Tibial nerve (tissue), 4 donors: ENCODE results near the gene USP34. TPM values are rescaled to one million over a fixed set of nuclear protein-coding genes. Genes with fewer than 3 reads are reported as not detected.

ENCODE experiments used
- DNase-seq, 2 donors: peaks; one replicate each; pipeline ENCODE4 v3.0.0-alpha.2; 2019; ENCODE audit warnings: low spot score in 2 of 2
- H3K27ac ChIP-seq, 4 donors: fragments of 200-600 bp; sonication (generic) in 3 of 4; one replicate each; pipeline ENCODE4 v1.5.1; 2017 to 2019; ENCODE audit warnings: mild to moderate bottlenecking in 1 of 4
- H3K27me3 ChIP-seq, 2 donors: fragments of 200-600 bp; sonication (generic) in 1 of 2; one replicate each; pipeline versions ENCODE4 v1.5.1 to v1.6.0; 2017 to 2019
- H3K36me3 ChIP-seq, 3 donors: fragments of 200-600 bp; sonication (generic); one replicate each; pipeline ENCODE4 v1.5.1; 2018 to 2019
- H3K4me1 ChIP-seq, 4 donors: fragments of 200-600 bp; sonication (generic) in 3 of 4; one replicate each; pipeline ENCODE4 v1.5.1; 2017 to 2019
- H3K4me3 ChIP-seq, 4 donors: fragments of 200-600 bp; sonication (generic) in 3 of 4; one replicate each; pipeline ENCODE4 v1.5.1; 2017 to 2019; ENCODE audit warnings: mild to moderate bottlenecking in 1 of 4, moderate library complexity in 1 of 4
- H3K9me3 ChIP-seq, 4 donors: fragments of 200-600 bp; sonication (generic) in 3 of 4; one replicate each; pipeline ENCODE4 v1.5.1; 2017 to 2019
- CTCF ChIP-seq, 5 experiments: fragments of 200-600 bp in 3 of 5; fragments of 450-650 bp in 2 of 5; sonication (generic) in 3 of 5; IDR thresholded peaks; one replicate each; pipeline ENCODE4 v1.5.1; 2016 to 2019; ENCODE audit warnings: antibody characterized with exemption in 5 of 5, mild to moderate bottlenecking in 3 of 5, moderate library complexity in 2 of 5
- EP300 ChIP-seq, 2 donors: sonication (generic); formaldehyde crosslinking; IDR thresholded peaks; one replicate each; pipeline ENCODE4 v1.6.1; 2017; ENCODE audit warnings: antibody characterized with exemption in 2 of 2, mild to moderate bottlenecking in 1 of 2
- POLR2A ChIP-seq, 2 donors: fragments of 450-650 bp; IDR thresholded peaks; one replicate each; pipeline ENCODE4 v1.6.1; 2017; ENCODE audit warnings: antibody characterized with exemption in 2 of 2, mild to moderate bottlenecking in 2 of 2, moderate library complexity in 2 of 2
- WGBS, 2 donors: methylation state at CpG; one replicate each; pipeline ENCODE4 v1.1.5; 2018; 5-methylcytosine and 5-hydroxymethylcytosine counted together
- total RNA-seq, 4 donors: library from RNA; depleted of rRNA; stranded (reverse); fragments of >200 nt; gene quantifications; one replicate each; pipeline ENCODE4 v1.1.0, GENCODE V29; 2016

USP34 gene
- total RNA-seq, 4 donors from 2014 or later: 114 to 211 (median 148) TPM

- WGBS, 2 donors: 91 to 94% methylated on average over 7 of the region's 7 CpGs
- H3K27ac ChIP-seq: no peak overlapping the region
Observed at GRCh38 chr2:61443342-61444041, 27.4 kb downstream of the USP34 start.

GRCh38 chr2:61439241-61440002 lies 31.5 kb downstream of the USP34 start:
- WGBS, 2 donors: 85 to 88% methylated on average over 5 to 6 of the region's 7 CpGs
- no peak overlapping the region for H3K4me3 ChIP-seq
- peaks cover 0 to 10% (median 0%) of the 10 kb centered on the region in 4 donors for H3K9me3 ChIP-seq
- no peak for DNase-seq
- TF ChIP-seq CTCF (IDR thresholded peaks at IDR 0.05): no peak
- no peak for TF ChIP-seq EP300 (IDR thresholded peaks at IDR 0.05)
- TF ChIP-seq POLR2A (IDR thresholded peaks at IDR 0.05): no peak
- H3K36me3 ChIP-seq: peaks cover 0 to 10% (median 0%) of the 10 kb centered on the region in 3 donors
- no peak overlapping the region for H3K27ac ChIP-seq
- H3K27me3 ChIP-seq: no peaks in the 10 kb centered on the region
- H3K4me1 ChIP-seq: peaks cover 0 to 30% (median 0%) of the 10 kb centered on the region in 4 donors

More at GRCh38 chr2:61443342-61444041, 27.4 kb downstream of the USP34 start:
- no peaks in the 10 kb centered on the region for H3K27me3 ChIP-seq
- no peak for DNase-seq
- peaks cover 0 to 30% (median 0%) of the 10 kb centered on the region in 4 donors for H3K4me1 ChIP-seq
- no peak overlapping the region for H3K4me3 ChIP-seq
- no peaks in the 10 kb centered on the region for H3K9me3 ChIP-seq
- no peak for TF ChIP-seq POLR2A (IDR thresholded peaks at IDR 0.05)
- no peak for TF ChIP-seq EP300 (IDR thresholded peaks at IDR 0.05)
- no peak for TF ChIP-seq CTCF (IDR thresholded peaks at IDR 0.05)
- peaks cover 0 to 10% (median 0%) of the 10 kb centered on the region in 3 donors for H3K36me3 ChIP-seq

- Histone ChIP-seq H3K36me3 (peaks cover 0 to 10% (median 0%) of the 10 kb centered on the region in 3 donors), H3K27ac (no peak overlapping the region), H3K9me3 (peaks cover 0 to 10% (median 0%) of the 10 kb centered on the region in 4 donors), H3K4me1 (peaks cover 0 to 30% (median 0%) of the 10 kb centered on the region in 4 donors), H3K4me3 (no peak overlapping the region), H3K27me3 (no peaks in the 10 kb centered on the region)
- TF ChIP-seq POLR2A (IDR thresholded peaks at IDR 0.05) (no peak), CTCF (IDR thresholded peaks at IDR 0.05) (no peak), EP300 (IDR thresholded peaks at IDR 0.05) (no peak)
- DNase-seq: no peak
Observed at GRCh38 chr2:61438670-61439069, 32.2 kb downstream of the USP34 start.

- no peak for TF ChIP-seq POLR2A (IDR thresholded peaks at IDR 0.05)
- no peak for TF ChIP-seq EP300 (IDR thresholded peaks at IDR 0.05)
- TF ChIP-seq CTCF (IDR thresholded peaks at IDR 0.05): no peak
- Histone ChIP-seq H3K4me1 (peaks cover 0 to 25% (median 2%) of the 10 kb centered on the region in 4 donors), H3K4me3 (no peak overlapping the region), H3K27ac (no peak overlapping the region), H3K27me3 (no peaks in the 10 kb centered on the region), H3K36me3 (peaks cover 0 to 10% (median 0%) of the 10 kb centered on the region in 3 donors), H3K9me3 (peaks cover 0 to 10% (median 0%) of the 10 kb centered on the region in 4 donors)
- DNase-seq: no peak
- WGBS, 2 donors: 94 to 97% methylated on average over 4 of the region's 4 CpGs
Observed at GRCh38 chr2:61437170-61437569, 33.7 kb downstream of the USP34 start.

- TF ChIP-seq POLR2A (IDR thresholded peaks at IDR 0.05): no peak
- no peak for TF ChIP-seq EP300 (IDR thresholded peaks at IDR 0.05)
- no peak for TF ChIP-seq CTCF (IDR thresholded peaks at IDR 0.05)
- 74 to 79% methylated on average over 2 of the region's 2 CpGs for WGBS, 2 donors
- Histone ChIP-seq H3K4me1 (peaks cover 0 to 16% (median 3%) of the 10 kb centered on the region in 4 donors), H3K36me3 (peaks cover 0 to 10% (median 0%) of the 10 kb centered on the region in 3 donors), H3K9me3 (peaks cover 0 to 10% (median 0%) of the 10 kb centered on the region in 4 donors), H3K27me3 (no peaks in the 10 kb centered on the region), H3K27ac (no peak overlapping the region), H3K4me3 (no peak overlapping the region)
- no peak for DNase-seq
Observed at GRCh38 chr2:61436092-61436491, 34.8 kb downstream of the USP34 start.
